NCI-H748 (cell line): ENCODE data around the gene NFKBIA.
A peak's percentile ranks its signal among the peaks of the same experiment; 100 is the strongest.
"Not testable (repeated sequence)": the region's sequence is repeated elsewhere in the genome, so short reads cannot be mapped to it uniquely, and the experiment has no call there.

Experiments used
- DNase-seq: peaks from one replicate; lab custom pipeline; 2025; ENCODE audit not compliant: unreplicated experiment; lab: John Stamatoyannopoulos, UW

The NFKBIA gene

DNA sequence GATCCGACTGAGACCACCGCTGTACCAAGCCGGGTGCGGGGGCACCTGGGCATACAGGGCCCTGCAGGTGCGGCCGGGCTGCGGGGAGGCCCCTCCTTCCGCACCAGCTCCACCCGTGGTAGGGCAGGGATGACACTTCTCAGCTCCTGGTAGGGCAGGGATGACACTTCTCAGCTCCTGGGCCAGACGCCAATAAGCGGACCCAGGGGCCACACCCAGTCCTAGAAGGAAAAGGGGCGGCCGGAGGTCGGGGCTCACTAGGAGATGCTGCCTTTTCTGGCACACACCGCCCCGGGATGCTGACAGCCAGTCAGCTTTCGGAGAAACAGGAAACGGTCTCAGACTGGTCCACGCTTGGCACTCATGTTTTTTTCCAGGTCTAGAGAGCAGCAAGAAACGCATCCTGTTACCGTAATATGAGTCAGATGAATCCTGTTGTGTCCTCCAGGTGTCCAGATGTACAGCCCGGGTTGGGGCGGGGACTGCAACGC lies 34.8 kb downstream of the NFKBIA start:
- DNase-seq = peak; percentile 91

DNA sequence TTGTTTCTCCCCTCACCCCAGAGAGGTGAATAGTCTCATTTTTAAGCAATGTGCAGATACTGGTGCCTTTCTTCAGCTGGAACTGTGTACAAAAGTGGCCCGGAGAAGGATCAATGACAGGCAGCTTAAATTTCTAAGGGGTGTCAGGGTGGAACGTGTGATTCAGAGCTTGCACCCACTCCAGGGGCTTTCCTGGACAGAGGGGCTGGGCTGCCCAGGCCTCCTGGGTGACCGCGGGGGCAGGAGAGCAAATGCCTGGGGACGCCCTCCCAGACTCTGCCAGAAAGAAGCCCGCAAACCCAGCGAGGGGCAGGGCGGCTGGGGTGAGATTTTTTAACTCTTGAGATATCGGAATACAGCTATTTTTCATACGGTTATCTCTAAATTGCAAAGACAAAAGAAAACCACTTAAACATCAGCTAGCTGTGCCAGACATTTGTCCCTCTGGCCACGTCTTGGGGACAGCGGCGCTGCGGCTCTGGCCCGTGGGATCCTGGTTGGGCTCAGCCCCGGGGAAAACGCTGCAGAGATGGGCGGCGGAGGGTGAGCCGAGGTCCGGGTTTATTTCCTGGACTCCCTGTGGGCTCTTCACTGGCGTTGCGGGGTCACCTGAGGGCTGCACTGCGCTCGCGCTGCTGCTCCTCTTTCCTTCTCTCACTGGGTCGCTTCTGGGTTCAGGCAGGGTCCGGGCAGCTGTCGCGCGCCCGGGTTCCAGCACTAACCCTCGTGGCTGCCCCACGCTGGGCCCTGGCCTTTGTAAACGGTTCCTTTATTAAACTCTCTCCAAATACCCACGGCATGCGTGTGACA lies 35.8 kb downstream of the NFKBIA start:
- no peak for DNase-seq

- no peak for DNase-seq
Measured at GRCh38 chr14:35368139-35368460, 36.4 kb downstream of the NFKBIA start.

DNA sequence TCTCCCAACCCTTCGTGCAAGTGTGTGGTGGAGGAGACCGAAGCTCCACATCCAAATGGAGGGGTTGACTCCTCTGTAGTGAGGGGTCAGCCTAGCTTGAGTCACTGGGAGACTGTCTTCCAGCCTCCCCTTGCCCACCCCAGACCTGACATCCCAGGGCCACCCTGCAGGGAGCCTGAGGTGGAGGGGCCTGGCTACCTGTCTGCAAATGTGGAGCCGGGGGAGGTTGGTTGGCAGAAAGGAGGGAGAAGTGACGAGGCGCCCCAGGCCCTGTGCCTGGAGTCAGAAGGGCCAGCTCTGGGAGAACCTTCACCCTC lies 37.5 kb downstream of the NFKBIA start:
- DNase-seq = no peak

DNA sequence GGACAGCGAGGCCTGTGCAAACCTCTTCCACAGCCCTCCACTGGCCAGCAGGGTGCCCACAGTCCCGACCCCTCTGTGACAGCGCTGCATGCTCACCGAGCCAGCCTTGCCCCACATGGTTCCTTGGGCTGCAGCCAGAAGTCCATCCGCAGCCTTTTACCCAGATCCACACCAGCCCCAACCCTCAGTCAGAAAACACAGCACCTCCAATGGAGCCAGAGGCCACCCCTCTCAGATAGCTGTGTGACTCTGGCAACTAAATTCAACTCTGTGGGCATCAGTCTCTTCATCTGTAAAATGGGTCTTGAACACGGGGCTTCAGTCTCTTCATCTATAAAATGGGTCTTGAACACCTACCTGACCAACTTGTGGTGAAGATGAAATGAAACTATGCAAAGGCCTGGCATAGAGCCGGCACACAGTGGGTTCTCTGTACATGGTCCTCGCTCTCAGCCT lies 38.0 kb downstream of the NFKBIA start:
- DNase-seq = no peak

GRCh38 chr14:35366056-35366451 lies 38.5 kb downstream of the NFKBIA start:
- DNase-seq = no peak

GRCh38 chr14:35365130-35366055 lies 39.2 kb downstream of the NFKBIA start:
- DNase-seq = no peak

GRCh38 chr14:35362911-35363374 lies 41.6 kb downstream of the NFKBIA start:
- DNase-seq = no peak

- DNase-seq = no peak
Measured at GRCh38 chr14:35362450-35362849, 42.1 kb downstream of the NFKBIA start.

- DNase-seq = no peak
Measured at GRCh38 chr14:35361141-35361480, 43.4 kb downstream of the NFKBIA start.

DNA sequence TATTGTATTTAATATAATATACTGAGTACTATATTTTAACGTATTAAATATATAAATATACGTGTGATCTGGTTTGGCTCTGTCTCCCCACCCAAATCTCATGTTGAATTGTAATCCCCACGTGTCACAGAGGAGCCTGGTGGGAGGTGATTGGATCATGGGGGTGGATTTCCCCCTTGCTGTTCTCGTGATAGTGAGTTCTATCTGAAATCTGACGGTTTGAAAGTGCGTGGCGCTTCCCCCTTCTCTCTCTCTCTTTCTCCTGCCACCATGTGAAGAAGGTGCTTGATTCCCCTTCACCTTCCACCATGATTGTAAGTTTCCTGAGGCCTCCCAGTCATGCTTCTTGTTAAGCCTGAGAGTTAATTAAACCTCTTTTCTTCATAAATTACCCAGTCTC lies 44.9 kb downstream of the NFKBIA start:
- not testable (repeated sequence) for DNase-seq

- no peak for DNase-seq
Measured at GRCh38 chr14:35355981-35356841, 48.3 kb downstream of the NFKBIA start.

- DNase-seq = not testable (repeated sequence)
Measured at GRCh38 chr14:35355235-35355634, 49.3 kb downstream of the NFKBIA start.

DNA sequence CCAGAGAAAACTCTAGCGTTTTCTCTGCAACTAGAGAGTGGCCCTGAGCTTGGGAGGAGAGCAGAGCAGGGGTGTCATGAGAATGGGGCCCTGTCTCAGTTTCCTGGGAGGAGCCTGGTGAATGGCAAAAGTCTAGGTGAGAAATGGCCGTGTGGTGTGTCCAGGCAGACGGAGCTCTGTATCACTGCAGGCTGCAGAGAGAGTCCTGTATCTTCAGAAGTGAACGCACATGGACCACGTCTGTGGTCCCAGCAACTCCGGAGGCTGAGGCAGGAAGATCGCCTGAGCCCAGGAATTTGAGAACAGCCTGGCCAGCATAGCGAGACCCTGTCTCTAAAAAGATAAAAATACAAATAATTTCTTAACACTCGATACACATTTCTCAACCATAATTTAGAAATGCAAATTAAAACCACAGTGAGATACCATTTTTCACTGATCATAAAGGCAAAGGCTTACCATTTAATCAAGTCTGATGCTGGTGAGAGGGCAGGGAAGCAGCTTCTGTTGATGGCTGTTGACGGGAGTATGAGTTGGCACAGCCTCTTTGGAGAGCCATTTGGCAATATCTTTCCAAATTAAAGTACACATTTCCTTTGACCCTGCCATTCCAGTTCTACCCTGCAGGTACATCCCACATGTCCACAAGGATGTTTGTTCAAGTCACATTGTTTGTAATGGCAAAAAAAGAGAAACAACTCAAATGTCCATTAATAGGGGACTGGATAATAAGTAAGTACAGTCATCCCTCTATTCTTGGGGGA lies 51.0 kb downstream of the NFKBIA start:
- DNase-seq = peak; percentile 30

DNA sequence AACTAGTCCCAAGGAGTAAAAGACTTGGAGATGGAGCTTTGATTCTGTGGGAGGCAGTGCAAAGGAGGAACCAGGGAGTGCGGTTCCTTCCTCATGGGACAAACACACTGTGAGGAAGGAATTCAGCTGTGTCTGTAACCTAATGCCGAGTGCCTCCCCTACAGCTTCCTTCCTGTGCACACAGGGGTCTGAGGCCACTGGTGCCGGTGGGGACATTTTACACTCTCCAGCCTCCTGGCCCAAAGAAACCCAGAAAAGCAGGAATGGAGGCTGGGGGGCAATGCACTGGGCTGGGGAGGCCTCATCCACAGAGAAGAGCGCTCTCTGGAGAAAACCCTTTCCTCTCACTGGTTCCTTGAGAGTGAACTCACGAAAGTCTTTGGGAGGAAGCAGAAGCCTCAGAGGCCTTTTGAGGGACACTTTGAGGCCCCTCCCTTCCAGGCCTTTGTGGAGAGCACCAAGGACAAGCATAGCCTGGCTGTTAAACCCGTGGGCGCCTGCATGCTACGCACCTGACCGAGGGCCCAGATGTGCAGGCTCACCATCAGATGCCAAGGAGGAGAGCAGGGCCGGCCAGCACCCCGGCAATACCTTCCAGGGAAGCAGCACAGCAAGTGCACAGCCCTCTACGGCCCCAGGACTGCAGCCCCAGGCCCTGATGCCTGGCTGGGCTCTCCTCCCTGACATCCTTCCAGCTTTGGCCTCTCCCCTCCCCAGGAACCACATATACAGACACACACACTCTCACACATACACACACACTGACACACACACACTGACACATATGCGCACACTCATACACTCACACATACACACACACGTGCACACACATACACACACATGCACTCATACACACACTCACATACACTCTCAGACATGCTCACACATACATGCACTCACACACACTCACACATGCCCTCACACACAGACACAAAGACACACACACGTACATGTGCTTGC lies 52.0 kb downstream of the NFKBIA start:
- no peak for DNase-seq

DNA sequence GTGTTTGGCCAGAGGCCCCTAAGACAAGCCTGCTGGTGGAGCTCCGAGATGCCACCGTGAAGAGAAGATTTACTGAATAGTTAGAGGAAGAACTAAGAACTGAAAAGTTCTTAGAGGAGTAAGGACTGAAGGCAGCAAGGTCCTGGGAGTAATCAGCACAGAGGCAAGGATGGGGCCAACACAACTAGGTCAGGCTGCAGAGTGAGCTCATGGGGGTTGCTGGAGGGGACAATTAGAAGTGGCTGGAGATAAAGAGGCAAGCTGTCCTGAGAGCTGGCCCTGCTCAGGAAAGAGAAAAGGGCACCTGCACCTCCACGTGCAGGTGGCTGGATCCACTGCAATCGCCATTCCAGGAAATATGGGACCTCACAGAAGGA lies 52.7 kb downstream of the NFKBIA start:
- no peak for DNase-seq
